ENCODE results near the gene ST8SIA4. TPM values are rescaled to one million over a fixed set of nuclear protein-coding genes. Genes with fewer than 3 reads are reported as not detected.

Gene ST8SIA4
- total and polyA plus RNA-seq, 11 donors, result 0.87 to 17.7 (median 4.3) TPM

DNA sequence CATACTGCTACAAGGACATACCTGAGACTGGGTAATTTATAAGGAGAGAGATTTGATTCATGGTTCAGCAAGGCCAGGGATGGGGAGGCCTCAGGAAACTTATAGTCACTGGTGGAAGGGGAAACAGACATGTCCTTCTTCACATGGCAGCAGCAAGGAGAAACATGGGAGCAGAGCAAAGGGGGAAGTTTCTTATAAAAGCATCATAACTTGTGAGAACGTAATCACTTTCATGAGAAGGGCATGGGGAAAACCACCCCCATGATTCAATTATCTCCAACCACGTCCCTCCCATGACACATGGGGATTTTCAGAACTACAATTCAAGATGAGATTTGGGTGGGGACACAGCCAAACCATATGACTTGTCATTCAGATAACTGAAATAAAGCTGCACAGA, 100.9 kb downstream of the ST8SIA4 start:
- Histone ChIP-seq H3K27me3 (no peaks in the 10 kb centered on the region), H3K4me3 (no peak overlapping the region), H3K36me3 (no peaks in the 10 kb centered on the region), H3K9me3 (peaks cover 0 to 8% (median 0%) of the 10 kb centered on the region in 12 donors), H3K27ac (no peak overlapping the region), H3K4me1 (no peaks in the 10 kb centered on the region)
- DNase-seq (no peak), ATAC-seq (no peak)
- TF ChIP-seq, protein P1, sequence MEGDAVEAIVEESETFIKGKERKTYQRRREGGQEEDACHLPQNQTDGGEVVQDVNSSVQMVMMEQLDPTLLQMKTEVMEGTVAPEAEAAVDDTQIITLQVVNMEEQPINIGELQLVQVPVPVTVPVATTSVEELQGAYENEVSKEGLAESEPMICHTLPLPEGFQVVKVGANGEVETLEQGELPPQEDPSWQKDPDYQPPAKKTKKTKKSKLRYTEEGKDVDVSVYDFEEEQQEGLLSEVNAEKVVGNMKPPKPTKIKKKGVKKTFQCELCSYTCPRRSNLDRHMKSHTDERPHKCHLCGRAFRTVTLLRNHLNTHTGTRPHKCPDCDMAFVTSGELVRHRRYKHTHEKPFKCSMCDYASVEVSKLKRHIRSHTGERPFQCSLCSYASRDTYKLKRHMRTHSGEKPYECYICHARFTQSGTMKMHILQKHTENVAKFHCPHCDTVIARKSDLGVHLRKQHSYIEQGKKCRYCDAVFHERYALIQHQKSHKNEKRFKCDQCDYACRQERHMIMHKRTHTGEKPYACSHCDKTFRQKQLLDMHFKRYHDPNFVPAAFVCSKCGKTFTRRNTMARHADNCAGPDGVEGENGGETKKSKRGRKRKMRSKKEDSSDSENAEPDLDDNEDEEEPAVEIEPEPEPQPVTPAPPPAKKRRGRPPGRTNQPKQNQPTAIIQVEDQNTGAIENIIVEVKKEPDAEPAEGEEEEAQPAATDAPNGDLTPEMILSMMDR (IDR thresholded peaks at IDR 0.05), result no peak
- no peak for TF ChIP-seq POLR2A (IDR thresholded peaks at IDR 0.05)
- intact Hi-C loops (cut with DNase I), result no loop called here
- 70 to 89% (median 80%) methylated on average over 2 of the region's 2 CpGs for WGBS, 4 donors

DNA sequence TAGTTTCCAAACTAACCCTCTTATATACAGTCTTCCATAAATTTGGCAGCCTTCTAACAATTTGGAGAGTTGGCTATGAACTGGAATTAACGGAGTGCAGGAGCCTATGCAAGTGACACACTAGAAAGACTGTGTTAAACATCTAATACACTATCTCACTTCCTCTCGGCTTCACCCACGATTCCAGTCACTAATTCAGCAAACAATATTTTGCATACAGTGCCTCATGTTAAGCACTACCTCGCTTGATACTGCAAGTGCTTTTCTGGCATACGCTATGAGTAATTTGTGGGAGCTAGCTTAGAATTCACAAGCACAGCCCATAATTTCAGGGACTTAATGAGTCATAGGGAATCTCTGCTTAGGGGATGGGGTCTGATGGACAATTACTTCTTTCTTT, 102.5 kb downstream of the ST8SIA4 start:
- intact Hi-C loops (cut with DNase I), result no loop called here
- no peak for TF ChIP-seq POLR2A (IDR thresholded peaks at IDR 0.05)
- TF ChIP-seq, protein P1 (IDR thresholded peaks at IDR 0.05), result no peak
- Histone ChIP-seq H3K4me3 (no peak overlapping the region), H3K9me3 (peaks cover 0 to 8% (median 0%) of the 10 kb centered on the region in 12 donors), H3K27ac (no peak overlapping the region), H3K27me3 (no peaks in the 10 kb centered on the region), H3K4me1 (no peaks in the 10 kb centered on the region), H3K36me3 (no peaks in the 10 kb centered on the region)
- DNase-seq (no peak), ATAC-seq (no peak)
- 79 to 85% (median 81%) methylated on average over 5 of the region's 5 CpGs for WGBS, 4 donors

DNA sequence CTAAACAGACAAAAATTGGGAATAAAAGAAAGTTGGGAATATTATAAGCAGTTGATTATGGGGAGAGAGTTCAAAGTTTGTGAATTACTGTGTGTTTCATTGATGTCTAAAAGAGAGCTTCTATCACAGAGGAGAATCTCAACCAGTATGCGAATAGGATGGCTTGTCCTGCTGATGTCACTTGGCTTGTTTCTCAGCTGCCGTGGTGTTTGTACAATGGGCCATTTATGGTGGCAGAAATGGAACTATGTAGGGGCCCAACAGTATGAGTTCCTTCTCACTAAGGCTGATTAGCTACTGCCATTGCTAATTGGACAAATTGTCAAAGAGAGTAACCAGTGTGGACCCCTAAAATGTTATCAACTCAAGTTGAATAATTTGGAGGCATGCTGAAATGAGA, 103.9 kb downstream of the ST8SIA4 start:
- DNase-seq, result no peak
- H3K27me3 ChIP-seq, result no peaks in the 10 kb centered on the region
- no peak for TF ChIP-seq POLR2A (IDR thresholded peaks at IDR 0.05)
- TF ChIP-seq, protein P1 (IDR thresholded peaks at IDR 0.05), result no peak
- no peak for ATAC-seq
- H3K4me1 ChIP-seq, result no peaks in the 10 kb centered on the region
- no peak overlapping the region for H3K27ac ChIP-seq
- peaks cover 0 to 13% (median 0%) of the 10 kb centered on the region in 12 donors for H3K9me3 ChIP-seq
- 66 to 94% (median 86%) methylated on average over 2 of the region's 2 CpGs for WGBS, 4 donors
- intact Hi-C loops (cut with DNase I), result no loop called here
- H3K36me3 ChIP-seq, result no peaks in the 10 kb centered on the region
- no peak overlapping the region for H3K4me3 ChIP-seq

DNA sequence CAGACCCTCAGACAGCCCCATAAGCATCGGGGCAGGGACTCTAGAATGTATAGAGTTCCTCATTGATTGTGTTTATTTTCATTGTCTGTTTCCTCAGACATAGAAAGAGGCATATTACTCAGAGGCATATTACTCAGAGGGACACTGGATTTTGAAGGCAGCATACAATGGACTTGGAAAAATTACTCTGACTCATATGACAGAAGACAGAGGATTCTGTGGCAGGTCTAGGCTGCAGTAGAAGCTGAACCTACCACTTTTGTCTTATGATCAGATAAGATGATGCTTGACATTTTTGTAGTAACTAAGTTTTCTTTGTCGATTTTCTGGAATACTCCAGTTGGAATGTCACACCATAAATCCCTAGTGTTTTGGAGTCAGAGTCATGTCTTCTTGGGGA, 105.2 kb downstream of the ST8SIA4 start:
- Histone ChIP-seq H3K9me3 (peaks cover 0 to 18% (median 0%) of the 10 kb centered on the region in 12 donors), H3K4me1 (no peaks in the 10 kb centered on the region), H3K4me3 (no peak overlapping the region), H3K36me3 (no peaks in the 10 kb centered on the region), H3K27me3 (no peaks in the 10 kb centered on the region), H3K27ac (no peak overlapping the region)
- no peak for DNase-seq
- no peak for ATAC-seq
- 69 to 76% (median 72%) methylated on average over 2 of the region's 2 CpGs for WGBS, 4 donors
- intact Hi-C loops (cut with DNase I), result no loop called here
- TF ChIP-seq, protein P1 (IDR thresholded peaks at IDR 0.05), result no peak
- no peak for TF ChIP-seq POLR2A (IDR thresholded peaks at IDR 0.05)

Data from heart left ventricle (tissue), 16 donors.